HEK293 (cell line): ENCODE results near the gene PMAIP1.
"Not testable (repeated sequence)": the region's sequence is repeated elsewhere in the genome, so short reads cannot be mapped to it uniquely, and the experiment has no call there.

Experiments used
- CTCF ChIA-PET: fragments of 350-600 bp; formaldehyde crosslinking; extraction: SDS; loops from one replicate; lab custom pipeline; 2021; ENCODE audit warnings: antibody characterized with exemption; lab: Yijun Ruan, JAX
- POLR2A ChIA-PET: fragments of 300-600 bp; formaldehyde crosslinking; extraction: SDS; loops from one replicate; lab custom pipeline; 2020; ENCODE audit warnings: antibody characterized with exemption, inconsistent platforms; lab: Yijun Ruan, JAX
- H3K27ac ChIP-seq: fragments of 200-500 bp; sonication (Bioruptor generic); 2 replicates; pipeline ENCODE4 v1.5.1; 2014; ENCODE audit warnings: low read depth, low read length, control low read depth, inconsistent platforms; ENCODE audit errors: extremely low read depth
- H3K36me3 ChIP-seq, 2 experiments: fragments of 200-500 bp in 1 of 2; sonication (Bioruptor generic) in 1 of 2; 1 replicate in 1 of 2; 2 replicates in 1 of 2; pipeline ENCODE4 v1.5.1; 2014 to 2017; ENCODE audit warnings: inconsistent platforms in 2 of 2, low read length in 2 of 2; ENCODE audit not compliant: control insufficient read depth in 2 of 2, insufficient read depth in 1 of 2
- H3K4me1 ChIP-seq: fragments of 200-500 bp; sonication (Bioruptor generic); 2 replicates; pipeline ENCODE4 v1.5.1; 2014; ENCODE audit warnings: mild to moderate bottlenecking, low read length, inconsistent platforms; ENCODE audit not compliant: control insufficient read depth, insufficient read depth
- H3K4me3 ChIP-seq: 2 replicates; pipeline ENCODE4 v1.5.1; 2011; ENCODE audit warnings: low read depth, mild to moderate bottlenecking, control low read depth, low read length, moderate library complexity
- H3K9me3 ChIP-seq: fragments of 200-500 bp; sonication (Bioruptor generic); 2 replicates; pipeline ENCODE4 v1.5.1; 2014; ENCODE audit warnings: low read depth, low read length, inconsistent platforms; ENCODE audit not compliant: control insufficient read depth, insufficient read depth
- HIC1 ChIP-seq: fragments of 450-650 bp; formaldehyde crosslinking; IDR thresholded peaks from 2 replicates; pipeline ENCODE4 v1.5.1; 2016; ENCODE audit warnings: missing biosample characterization, missing genetic modification characterization
- KLF17 ChIP-seq: fragments of 450-650 bp; formaldehyde crosslinking; IDR thresholded peaks from 2 replicates; pipeline ENCODE4 v1.5.1; 2016; ENCODE audit warnings: missing biosample characterization, missing genetic modification characterization
- PRDM10 ChIP-seq: fragments of 450-650 bp; formaldehyde crosslinking; IDR thresholded peaks from 2 replicates; pipeline ENCODE4 v1.5.1; 2016; ENCODE audit warnings: missing biosample characterization, missing genetic modification characterization
- RBAK ChIP-seq: fragments of 450-650 bp; formaldehyde crosslinking; IDR thresholded peaks from 2 replicates; pipeline ENCODE4 v1.5.1; 2016; ENCODE audit warnings: missing biosample characterization, missing genetic modification characterization
- REST ChIP-seq: fragments of 450-650 bp; formaldehyde crosslinking; IDR thresholded peaks from 2 replicates; pipeline ENCODE4 v1.5.1; 2016; ENCODE audit warnings: missing biosample characterization, missing genetic modification characterization
- TRIM28 ChIP-seq: IDR thresholded peaks from 2 replicates; pipeline ENCODE4 v1.6.1; 2011; ENCODE audit warnings: low read length, control low read depth, borderline replicate concordance
- YY2 ChIP-seq: fragments of 450-650 bp; formaldehyde crosslinking; IDR thresholded peaks from 2 replicates; pipeline ENCODE4 v1.5.1; 2016; ENCODE audit warnings: missing biosample characterization, missing genetic modification characterization
- ZBTB17 ChIP-seq: fragments of 450-650 bp; formaldehyde crosslinking; IDR thresholded peaks from 2 replicates; pipeline ENCODE4 v1.5.1; 2016; ENCODE audit warnings: missing biosample characterization, missing genetic modification characterization
- ZBTB44 ChIP-seq: fragments of 450-650 bp; IDR thresholded peaks from 2 replicates; pipeline ENCODE4 v1.5.1; 2018; ENCODE audit warnings: missing biosample characterization, mild to moderate bottlenecking, missing genetic modification characterization
- ZBTB48 ChIP-seq: fragments of 450-650 bp; formaldehyde crosslinking; IDR thresholded peaks from 2 replicates; pipeline ENCODE4 v1.5.1; 2016; ENCODE audit warnings: missing biosample characterization, missing genetic modification characterization
- ZBTB7A ChIP-seq: fragments of 450-650 bp; formaldehyde crosslinking; IDR thresholded peaks from 2 replicates; pipeline ENCODE4 v1.5.1; 2016; ENCODE audit warnings: low read depth, missing biosample characterization, missing genetic modification characterization
- ZBTB8A ChIP-seq: fragments of 450-650 bp; formaldehyde crosslinking; IDR thresholded peaks from 2 replicates; pipeline ENCODE4 v1.5.1; 2016; ENCODE audit warnings: missing biosample characterization, missing genetic modification characterization
- ZFP3 ChIP-seq: fragments of 450-650 bp; formaldehyde crosslinking; IDR thresholded peaks from 2 replicates; pipeline ENCODE4 v1.5.1; 2016; ENCODE audit warnings: low read depth, missing biosample characterization, missing genetic modification characterization
- ZNF133 ChIP-seq: fragments of 450-650 bp; formaldehyde crosslinking; IDR thresholded peaks from 2 replicates; pipeline ENCODE4 v1.5.1; 2016; ENCODE audit warnings: missing biosample characterization, missing genetic modification characterization
- ZNF174 ChIP-seq: fragments of 450-650 bp; formaldehyde crosslinking; IDR thresholded peaks from 2 replicates; pipeline ENCODE4 v1.5.0; 2017; ENCODE audit warnings: missing biosample characterization, mild to moderate bottlenecking, missing genetic modification characterization
- ZNF2 ChIP-seq: fragments of 450-650 bp; formaldehyde crosslinking; IDR thresholded peaks from 2 replicates; pipeline ENCODE4 v1.5.1; 2016; ENCODE audit warnings: missing biosample characterization, missing genetic modification characterization
- ZNF266 ChIP-seq: fragments of 450-650 bp; formaldehyde crosslinking; IDR thresholded peaks from 2 replicates; pipeline ENCODE4 v1.5.1; 2016; ENCODE audit warnings: missing biosample characterization, missing genetic modification characterization, low read depth
- ZNF394 ChIP-seq: fragments of 450-650 bp; formaldehyde crosslinking; IDR thresholded peaks from 2 replicates; pipeline ENCODE4 v1.5.1; 2016; ENCODE audit warnings: missing biosample characterization, missing genetic modification characterization, mild to moderate bottlenecking, moderate library complexity, borderline replicate concordance
- ZNF501 ChIP-seq: fragments of 450-650 bp; formaldehyde crosslinking; IDR thresholded peaks from 2 replicates; pipeline ENCODE4 v1.5.1; 2016; ENCODE audit warnings: missing biosample characterization, missing genetic modification characterization
- ZNF521 ChIP-seq: fragments of 450-650 bp; formaldehyde crosslinking; IDR thresholded peaks from 2 replicates; pipeline ENCODE4 v1.5.1; 2017; ENCODE audit warnings: missing biosample characterization, mild to moderate bottlenecking, missing genetic modification characterization
- ZNF580 ChIP-seq: fragments of 450-650 bp; formaldehyde crosslinking; IDR thresholded peaks from 2 replicates; pipeline ENCODE4 v1.5.1; 2016; ENCODE audit warnings: missing biosample characterization, missing genetic modification characterization
- ZNF791 ChIP-seq: fragments of 450-650 bp; formaldehyde crosslinking; IDR thresholded peaks from 2 replicates; pipeline ENCODE4 v1.5.1; 2016; ENCODE audit warnings: missing biosample characterization, missing genetic modification characterization
- ZXDB ChIP-seq: fragments of 450-650 bp; formaldehyde crosslinking; IDR thresholded peaks from 2 replicates; pipeline ENCODE4 v1.5.1; 2016; ENCODE audit warnings: missing biosample characterization, missing genetic modification characterization

The PMAIP1 gene

GRCh38 chr18:59886399-59886798 is 13.4 kb upstream of the PMAIP1 start:
- peaks cover 16% of the 10 kb centered on the region for H3K4me1 ChIP-seq
- POLR2A ChIA-PET, H3K9me3 ChIP-seq, CTCF ChIA-PET, H3K36me3 ChIP-seq, H3K27ac ChIP-seq, H3K4me3 ChIP-seq: not testable (repeated sequence)

- Histone ChIP-seq H3K36me3 (no peaks in the 10 kb centered on the region), H3K4me1 (no peaks in the 10 kb centered on the region), H3K9me3 (no peaks in the 10 kb centered on the region), H3K4me3 (no peak overlapping the region), H3K27ac (no peak overlapping the region)
- ChIA-PET CTCF (interaction anchor here (0.7 to 1.2 kb wide), 2 partner anchors 104 to 354 kb away, joined by 3 read pairs; no protein-coding TSS in a partner anchor), POLR2A (no interaction called here)
- TF ChIP-seq ZXDB (tag by site-specific recombination) = peak; percentile 75
- TF ChIP-seq KLF17 (tag by site-specific recombination) = no peak
- TF ChIP-seq YY2 = no peak
- peak; percentile 64; the same call in 1 of the 2 replicates for TF ChIP-seq RBAK (tag by site-specific recombination)
- TF ChIP-seq ZFP3 = 0 out of 2 replicates have a peak, but pooled peaks have one; percentile 34
- 0 out of 2 replicates have a peak, but pooled peaks have one; percentile 42 for TF ChIP-seq ZNF501
- no peak for TF ChIP-seq ZBTB7A (tag by site-specific recombination)
- TF ChIP-seq ZBTB44 (tag by site-specific recombination) = no peak
- no peak for TF ChIP-seq TRIM28
- TF ChIP-seq ZBTB8A (tag by site-specific recombination) = peak; percentile 70
- no peak for TF ChIP-seq ZBTB17 (tag by site-specific recombination)
- no peak for TF ChIP-seq ZNF521 (tag by site-specific recombination)
- no peak for TF ChIP-seq ZNF174 (tag by site-specific recombination)
- no peak for TF ChIP-seq PRDM10 (tag by site-specific recombination)
- no peak for TF ChIP-seq ZBTB48 (tag by site-specific recombination)
- no peak for TF ChIP-seq ZNF133 (tag by site-specific recombination)
- peak; percentile 96 for TF ChIP-seq ZNF394 (tag by site-specific recombination)
- no peak for TF ChIP-seq HIC1 (tag by site-specific recombination)
- TF ChIP-seq ZNF580 (tag by site-specific recombination) = peak; percentile 56; the same call in 1 of the 2 replicates
- TF ChIP-seq ZNF2 = no peak
- TF ChIP-seq ZNF791 (tag by site-specific recombination) = peak; percentile 75
- peak; percentile 80; the same call in 1 of the 2 replicates for TF ChIP-seq ZNF266 (tag by site-specific recombination)
- TF ChIP-seq REST = peak; percentile 60; the same call in 1 of the 2 replicates
Measured at GRCh38 chr18:59892123-59892522, 7.7 kb upstream of the PMAIP1 start.
